ENCODE measurements around the gene RBM20.
"Not testable (repeated sequence)": the region's sequence is repeated elsewhere in the genome, so short reads cannot be mapped to it uniquely, and the experiment has no call there.

Gene RBM20

GRCh38 chr10:110706690-110707098, 62.6 kb downstream of the RBM20 start:
- no peak for DNase-seq

GRCh38 chr10:110708776-110709443, 64.8 kb downstream of the RBM20 start:
- no peak for DNase-seq

- DNase-seq: no peak
Measured at GRCh38 chr10:110709444-110709828, 65.3 kb downstream of the RBM20 start.

GRCh38 chr10:110709964-110710587, 65.9 kb downstream of the RBM20 start:
- no peak for DNase-seq

- no peak for DNase-seq
Measured at GRCh38 chr10:110710621-110711020, 66.5 kb downstream of the RBM20 start.

GRCh38 chr10:110711382-110711781, 67.2 kb downstream of the RBM20 start:
- DNase-seq: no peak

- DNase-seq: peak; percentile 18
Measured at GRCh38 chr10:110714356-110714755, 70.2 kb downstream of the RBM20 start.

- DNase-seq: peak; percentile 87
Measured at GRCh38 chr10:110717781-110718589, 73.8 kb downstream of the RBM20 start.

- no peak for DNase-seq
Measured at GRCh38 chr10:110721406-110722038, 77.4 kb downstream of the RBM20 start.

GRCh38 chr10:110723224-110723891, 79.2 kb downstream of the RBM20 start:
- peak; percentile 27 for DNase-seq

- no peak for DNase-seq
Measured at GRCh38 chr10:110724116-110724921, 80.2 kb downstream of the RBM20 start.

- DNase-seq: no peak
Measured at GRCh38 chr10:110724937-110725336, 80.8 kb downstream of the RBM20 start.

GRCh38 chr10:110725801-110726630, 81.9 kb downstream of the RBM20 start:
- no peak for DNase-seq

GRCh38 chr10:110727785-110728184, 83.6 kb downstream of the RBM20 start:
- DNase-seq: not testable (repeated sequence)

GRCh38 chr10:110730345-110731050, 86.4 kb downstream of the RBM20 start:
- DNase-seq: peak; percentile 42

- no peak for DNase-seq
Measured at GRCh38 chr10:110733218-110733952, 89.2 kb downstream of the RBM20 start.

GRCh38 chr10:110735620-110736027, 91.5 kb downstream of the RBM20 start:
- DNase-seq: no peak

- DNase-seq: no peak
Measured at GRCh38 chr10:110737886-110738634, 93.9 kb downstream of the RBM20 start.

- no peak for DNase-seq
Measured at GRCh38 chr10:110739811-110740271, 95.7 kb downstream of the RBM20 start.

Data from inflammatory macrophage treated with lipopolysaccharide for 4 hours (primary cell).